ENCODE data around the gene TCTN2. TPM values are rescaled to one million over a fixed set of nuclear protein-coding genes. Genes with fewer than 3 reads are reported as not detected.

TCTN2 gene
- total RNA-seq, 2 donors from 2014 or later = 15.2 to 20.7 TPM

DNA sequence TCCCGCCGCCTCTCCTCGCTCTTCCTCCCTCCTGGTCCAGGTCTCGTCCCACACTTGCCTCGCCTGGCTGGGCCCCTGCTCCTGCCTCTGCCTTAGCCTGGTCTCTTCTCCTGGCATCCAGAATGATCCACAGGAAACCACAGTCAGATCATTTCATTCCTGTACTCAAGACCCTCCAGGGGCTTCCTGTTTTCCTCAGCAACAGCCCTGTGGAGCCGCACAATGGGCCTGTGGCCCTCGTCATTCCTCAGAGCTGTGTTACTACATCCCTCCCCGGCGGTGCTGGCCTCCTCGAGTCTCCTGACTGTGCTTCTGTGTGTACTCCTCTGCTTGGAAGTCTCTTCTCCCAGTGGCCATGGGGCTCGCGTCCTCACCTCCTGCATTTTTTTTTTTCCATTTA lies 61.3 kb downstream of the TCTN2 start:
- Histone ChIP-seq H3K4me1 (replicated peaks) (no peaks in the 10 kb centered on the region), H3K4me3 (no peak overlapping the region), H3K27ac (no peak overlapping the region), H3K9me3 (no peaks in the 10 kb centered on the region), H3K36me3 (peaks cover 0 to 9% of the 10 kb centered on the region in 2 donors), H3K27me3 (replicated peaks; ENCODE audit: insufficient read depth) (no peaks in the 10 kb centered on the region)
- intact Hi-C loops (cut with DNase I) = no loop called here
- WGBS = 85% methylated on average over 12 of the region's 12 CpGs
- no peak for DNase-seq (ENCODE audit: low spot score)
- TF ChIP-seq POLR2AphosphoS5 (IDR thresholded peaks at IDR 0.05) (no peak), POLR2A (IDR thresholded peaks at IDR 0.05) (no peak)
- TF ChIP-seq, protein P1, sequence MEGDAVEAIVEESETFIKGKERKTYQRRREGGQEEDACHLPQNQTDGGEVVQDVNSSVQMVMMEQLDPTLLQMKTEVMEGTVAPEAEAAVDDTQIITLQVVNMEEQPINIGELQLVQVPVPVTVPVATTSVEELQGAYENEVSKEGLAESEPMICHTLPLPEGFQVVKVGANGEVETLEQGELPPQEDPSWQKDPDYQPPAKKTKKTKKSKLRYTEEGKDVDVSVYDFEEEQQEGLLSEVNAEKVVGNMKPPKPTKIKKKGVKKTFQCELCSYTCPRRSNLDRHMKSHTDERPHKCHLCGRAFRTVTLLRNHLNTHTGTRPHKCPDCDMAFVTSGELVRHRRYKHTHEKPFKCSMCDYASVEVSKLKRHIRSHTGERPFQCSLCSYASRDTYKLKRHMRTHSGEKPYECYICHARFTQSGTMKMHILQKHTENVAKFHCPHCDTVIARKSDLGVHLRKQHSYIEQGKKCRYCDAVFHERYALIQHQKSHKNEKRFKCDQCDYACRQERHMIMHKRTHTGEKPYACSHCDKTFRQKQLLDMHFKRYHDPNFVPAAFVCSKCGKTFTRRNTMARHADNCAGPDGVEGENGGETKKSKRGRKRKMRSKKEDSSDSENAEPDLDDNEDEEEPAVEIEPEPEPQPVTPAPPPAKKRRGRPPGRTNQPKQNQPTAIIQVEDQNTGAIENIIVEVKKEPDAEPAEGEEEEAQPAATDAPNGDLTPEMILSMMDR (IDR thresholded peaks at IDR 0.05) = no peak

DNA sequence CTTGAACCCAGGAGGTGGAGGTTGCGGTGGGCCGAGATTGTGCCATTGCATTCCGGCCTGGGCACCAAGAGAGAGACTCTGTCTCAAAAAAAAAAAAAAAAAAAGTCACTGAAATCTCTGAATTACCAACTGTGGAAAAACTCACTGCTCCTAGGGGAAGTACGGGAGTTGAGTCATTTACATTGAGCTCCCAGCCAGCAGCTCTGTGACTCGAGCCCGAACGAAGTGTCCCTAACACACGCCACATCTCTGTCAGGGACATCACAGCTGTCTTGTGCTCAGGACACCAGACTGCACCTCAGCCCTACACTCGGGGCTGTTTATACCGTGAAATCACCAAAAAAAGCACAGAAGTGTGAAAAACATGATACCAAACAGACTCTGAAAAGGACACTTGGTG lies 62.3 kb downstream of the TCTN2 start:
- no peaks in the 10 kb centered on the region for H3K9me3 ChIP-seq
- H3K4me3 ChIP-seq = no peak overlapping the region
- no peak overlapping the region for H3K27ac ChIP-seq
- no peaks in the 10 kb centered on the region for H3K27me3 ChIP-seq (replicated peaks; ENCODE audit: insufficient read depth)
- TF ChIP-seq, protein P1 (IDR thresholded peaks at IDR 0.05) = no peak
- TF ChIP-seq POLR2AphosphoS5 (IDR thresholded peaks at IDR 0.05) = no peak
- no peak for TF ChIP-seq POLR2A (IDR thresholded peaks at IDR 0.05)
- 86% methylated on average over 10 of the region's 10 CpGs for WGBS
- no peak for DNase-seq (ENCODE audit: low spot score)
- intact Hi-C loops (cut with DNase I) = no loop called here
- no peaks in the 10 kb centered on the region for H3K4me1 ChIP-seq (replicated peaks)
- H3K36me3 ChIP-seq = peaks cover 0 to 9% of the 10 kb centered on the region in 2 donors

DNA sequence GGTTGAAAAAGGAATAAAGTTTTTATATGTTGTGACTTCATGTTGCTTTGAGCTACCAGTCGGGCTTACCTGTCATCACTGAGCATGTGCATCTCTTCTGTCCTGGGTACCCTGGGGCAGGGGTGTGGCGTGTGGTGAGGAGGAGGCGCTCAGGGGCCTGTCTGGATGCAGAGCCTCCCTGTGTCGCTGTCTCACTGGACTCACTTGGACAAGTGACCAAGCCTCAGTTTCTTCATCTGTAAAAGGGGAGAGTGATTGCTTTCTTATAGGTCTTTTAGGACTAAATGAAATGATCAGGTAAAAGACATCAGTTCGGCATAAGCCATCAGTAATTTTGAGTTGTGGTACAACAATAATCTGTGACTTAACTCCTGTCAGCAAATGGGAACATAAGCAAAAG lies 63.4 kb downstream of the TCTN2 start:
- no peak overlapping the region for H3K27ac ChIP-seq
- TF ChIP-seq POLR2AphosphoS5 (IDR thresholded peaks at IDR 0.05) (no peak), POLR2A (IDR thresholded peaks at IDR 0.05) (no peak)
- TF ChIP-seq, protein P1 (IDR thresholded peaks at IDR 0.05) = no peak
- H3K36me3 ChIP-seq = peaks cover 0 to 9% of the 10 kb centered on the region in 2 donors
- DNase-seq (ENCODE audit: low spot score) = no peak
- no peaks in the 10 kb centered on the region for H3K27me3 ChIP-seq (replicated peaks; ENCODE audit: insufficient read depth)
- intact Hi-C loops (cut with DNase I) = no loop called here
- no peaks in the 10 kb centered on the region for H3K9me3 ChIP-seq
- H3K4me3 ChIP-seq = no peak overlapping the region
- no peaks in the 10 kb centered on the region for H3K4me1 ChIP-seq (replicated peaks)
- WGBS = 86% methylated on average over 5 of the region's 5 CpGs

DNA sequence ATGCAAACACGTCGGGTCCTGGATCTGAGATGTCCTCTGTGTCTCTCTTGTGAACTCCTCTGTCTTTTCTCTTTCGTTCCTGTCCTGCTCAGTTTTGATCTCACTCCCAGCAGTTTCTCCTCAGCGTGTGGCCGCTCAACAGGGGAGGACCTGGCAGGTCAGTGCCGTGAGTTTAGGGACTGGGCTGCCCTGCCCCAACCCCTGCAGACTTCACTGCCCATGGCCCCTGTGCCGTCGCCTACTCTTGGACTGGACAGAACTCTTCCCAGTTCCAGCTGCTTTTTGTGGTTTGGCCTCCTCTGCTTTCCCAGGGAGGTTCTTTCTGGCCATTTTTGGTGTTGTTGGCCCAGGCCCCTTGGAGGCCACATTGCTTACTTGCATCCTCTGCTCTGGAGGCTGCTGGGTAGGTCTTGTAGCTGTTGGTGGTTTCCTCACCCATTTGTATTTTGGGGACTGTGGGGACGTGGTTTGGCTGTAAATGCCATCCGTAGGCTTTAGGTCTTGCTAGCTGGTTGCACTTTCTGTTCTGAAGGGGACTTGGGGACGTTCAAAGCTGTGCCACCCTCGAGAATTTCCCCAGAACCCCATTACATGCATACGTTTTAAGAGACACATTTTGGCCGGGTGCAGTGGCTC lies 71.1 kb downstream of the TCTN2 start:
- TF ChIP-seq POLR2A (IDR thresholded peaks at IDR 0.05) = no peak
- TF ChIP-seq, protein P1 (IDR thresholded peaks at IDR 0.05) = no peak
- Histone ChIP-seq H3K4me3 (no peak overlapping the region), H3K9me3 (no peaks in the 10 kb centered on the region), H3K4me1 (replicated peaks) (no peaks in the 10 kb centered on the region), H3K27ac (no peak overlapping the region), H3K36me3 (peaks cover 5 to 9% of the 10 kb centered on the region in 2 donors), H3K27me3 (replicated peaks; ENCODE audit: insufficient read depth) (no peaks in the 10 kb centered on the region)
- intact Hi-C loops (cut with DNase I) = no loop called here
- 89% methylated on average over 14 of the region's 14 CpGs for WGBS
- no peak for DNase-seq (ENCODE audit: low spot score)

DNA sequence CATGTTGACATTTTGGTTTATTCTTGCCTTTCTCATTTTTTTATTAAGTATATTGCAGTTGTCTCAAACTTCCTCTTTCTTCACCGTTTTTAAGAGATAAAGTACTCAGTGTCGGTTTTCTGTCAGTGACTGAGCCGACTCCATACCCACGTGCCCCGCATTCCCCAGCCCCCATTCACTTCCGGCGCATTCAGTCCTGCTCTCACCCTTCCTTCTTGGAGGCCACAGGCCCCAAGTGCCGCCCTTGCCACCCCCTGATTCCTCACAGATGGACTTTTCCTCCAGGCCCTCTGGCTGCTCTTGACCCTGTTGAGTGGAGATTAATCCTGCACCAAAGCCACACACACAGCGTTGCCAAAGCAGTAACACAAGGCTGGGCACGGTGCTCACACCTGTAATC lies 72.1 kb downstream of the TCTN2 start:
- 86% methylated on average over 10 of the region's 10 CpGs for WGBS
- intact Hi-C loops (cut with DNase I) = no loop called here

More for the DNA sequence above, 72.1 kb downstream of the TCTN2 start:
- Histone ChIP-seq H3K4me1 (replicated peaks) (no peaks in the 10 kb centered on the region), H3K27ac (no peak overlapping the region), H3K9me3 (no peaks in the 10 kb centered on the region), H3K36me3 (peaks cover 3 to 9% of the 10 kb centered on the region in 2 donors), H3K4me3 (no peak overlapping the region), H3K27me3 (replicated peaks; ENCODE audit: insufficient read depth) (no peaks in the 10 kb centered on the region)
- DNase-seq (ENCODE audit: low spot score) = no peak
- no peak for TF ChIP-seq POLR2AphosphoS5 (IDR thresholded peaks at IDR 0.05)
- TF ChIP-seq, protein P1 (IDR thresholded peaks at IDR 0.05) = no peak
